Stimulated activated CD4-positive, alpha-beta T cell treated with anti-CD3 and anti-CD28 coated beads, Interleukin-15, amount 100 ng/mL, for 1 hour (primary cell): ENCODE measurements around the gene FLNB.

Experiments
- DNase-seq, 2 donors: peaks; one replicate each; pipeline ENCODE4 v3.0.0-alpha.2; 2020; ENCODE audit warnings: low read depth in 1 of 2, low spot score in 1 of 2

The FLNB gene

GRCh38 chr3:58008141-58009025 is at the start of gene FLNB:
Gene FLNB, plus strand, starts transcription at chr3:58008422. Its CDS starts 143 bp downstream, at chr3:58008565.
- peak; percentile 60 to 73 for DNase-seq

GRCh38 chr3:57958642-57959422 is 49.4 kb upstream of the FLNB start:
- DNase-seq, result no peak

- no peak for DNase-seq
These were observed 48.6 kb upstream of the FLNB start for GRCh38 chr3:57959423-57960173.

GRCh38 chr3:57960174-57960505 is 48.1 kb upstream of the FLNB start:
- no peak for DNase-seq

- no peak for DNase-seq
These were observed 46.9 kb upstream of the FLNB start for GRCh38 chr3:57961177-57961827.

- DNase-seq, result no peak
These were observed 46.3 kb upstream of the FLNB start for GRCh38 chr3:57961828-57962447.

- DNase-seq, result no peak
These were observed 45.8 kb upstream of the FLNB start for GRCh38 chr3:57962448-57962834.

- no peak for DNase-seq
These were observed 44.3 kb upstream of the FLNB start for GRCh38 chr3:57963811-57964346.

- no peak for DNase-seq
These were observed 41.4 kb upstream of the FLNB start for GRCh38 chr3:57966829-57967228.

- DNase-seq, result no peak
These were observed 40.6 kb upstream of the FLNB start for GRCh38 chr3:57967590-57967989.

- DNase-seq, result no peak
These were observed 39.7 kb upstream of the FLNB start for GRCh38 chr3:57968501-57968900.

GRCh38 chr3:57971975-57972374 is 36.2 kb upstream of the FLNB start:
- DNase-seq, result no peak

GRCh38 chr3:57972531-57973111 is 35.6 kb upstream of the FLNB start:
- no peak for DNase-seq

- DNase-seq, result no peak
These were observed 34.3 kb upstream of the FLNB start for GRCh38 chr3:57973715-57974477.

- DNase-seq, result no peak
These were observed 33.3 kb upstream of the FLNB start for GRCh38 chr3:57974796-57975388.

- DNase-seq, result no peak
These were observed 30.4 kb upstream of the FLNB start for GRCh38 chr3:57977818-57978235.

GRCh38 chr3:57978316-57978715 is 29.9 kb upstream of the FLNB start:
- no peak for DNase-seq

GRCh38 chr3:57980416-57980815 is 27.8 kb upstream of the FLNB start:
- DNase-seq, result no peak
